GM04504 (cell line): ENCODE results near the gene GRID1.
"Not testable (repeated sequence)": the region's sequence is repeated elsewhere in the genome, so short reads cannot be mapped to it uniquely, and the experiment has no call there.

Experiments
- DNase-seq: peaks from one replicate; pipeline ENCODE4 v3.0.0-alpha.2; 2012; ENCODE audit warnings: low read depth

GRID1 gene

DNA sequence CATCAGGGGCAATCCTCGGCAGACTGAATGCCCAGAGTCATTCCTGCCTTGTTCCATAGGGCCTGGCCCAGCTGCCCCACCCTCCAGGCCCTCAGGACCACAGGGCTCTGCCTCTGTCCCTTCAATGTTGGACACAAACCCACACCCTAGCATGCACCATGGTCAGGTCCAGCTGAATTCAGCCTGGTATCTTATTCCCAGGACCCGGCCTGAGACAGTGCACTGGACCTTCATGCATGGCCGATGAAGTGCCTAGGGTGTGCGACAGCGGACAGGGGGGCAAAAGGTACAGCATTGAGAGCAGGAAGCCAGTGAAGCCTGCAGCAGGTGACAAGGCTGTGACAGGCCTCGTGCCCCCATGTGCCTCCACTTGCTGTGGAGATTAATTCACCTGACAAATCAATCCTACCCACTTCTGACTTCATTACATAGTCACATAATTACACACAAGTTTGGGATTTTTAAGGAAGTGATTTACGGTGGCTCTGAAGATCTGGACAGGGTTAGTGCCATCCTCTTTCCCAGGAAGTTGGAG, 261.9 kb downstream of the GRID1 start:
- no peak for DNase-seq

DNA sequence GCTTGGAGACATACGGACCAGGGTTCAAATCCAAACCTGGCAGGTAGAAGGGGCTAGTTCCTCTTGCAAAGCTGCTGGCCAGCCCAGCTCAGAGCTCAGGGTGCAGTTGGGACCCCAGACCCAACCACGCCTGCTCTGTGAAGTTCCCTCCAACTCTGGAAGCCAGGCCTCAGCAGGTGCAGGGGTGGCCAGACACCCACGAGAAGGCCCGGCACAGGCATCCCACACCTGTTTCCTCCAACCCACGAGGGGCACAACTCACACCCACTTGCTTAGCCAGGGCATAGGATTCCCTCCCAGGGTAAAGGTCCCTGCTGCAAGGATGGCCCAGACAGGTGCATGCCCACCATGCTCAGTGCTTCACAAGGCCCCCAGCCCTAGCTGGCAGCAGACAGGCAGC, 262.4 kb downstream of the GRID1 start:
- no peak for DNase-seq

DNA sequence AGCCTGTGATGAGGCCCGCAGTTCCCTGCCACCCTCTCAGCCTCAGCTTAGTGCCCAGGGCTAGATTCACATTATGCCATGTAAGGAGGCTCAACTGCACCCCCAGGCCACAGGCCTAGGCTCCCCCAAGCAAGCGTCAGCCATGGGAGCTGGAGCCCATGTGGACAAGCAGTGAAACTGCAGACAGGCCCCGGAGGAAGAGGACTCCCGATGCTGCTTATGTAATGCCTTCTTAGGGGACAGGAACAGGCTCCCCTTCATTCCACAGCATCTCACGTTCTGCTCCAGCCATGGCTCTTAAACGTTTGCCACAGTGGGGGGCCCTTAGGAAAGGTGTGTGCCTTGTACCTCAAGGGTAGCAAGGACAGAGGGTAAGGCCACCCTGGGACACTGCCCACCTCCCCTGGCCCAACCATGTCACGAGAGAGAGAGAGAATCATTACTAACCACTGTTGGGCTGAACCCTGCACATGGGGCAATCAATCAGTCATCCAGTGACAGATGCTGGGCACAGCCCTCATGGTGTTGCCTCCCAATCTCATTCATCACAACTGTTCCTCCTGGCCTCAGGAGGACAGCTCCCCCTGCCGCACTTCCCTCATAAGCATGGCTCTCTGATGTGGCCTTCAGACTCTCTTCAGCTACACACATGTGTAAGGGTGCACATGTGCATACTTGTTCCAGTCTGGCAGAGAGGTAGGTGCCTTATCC, 263.0 kb downstream of the GRID1 start:
- no peak for DNase-seq

DNA sequence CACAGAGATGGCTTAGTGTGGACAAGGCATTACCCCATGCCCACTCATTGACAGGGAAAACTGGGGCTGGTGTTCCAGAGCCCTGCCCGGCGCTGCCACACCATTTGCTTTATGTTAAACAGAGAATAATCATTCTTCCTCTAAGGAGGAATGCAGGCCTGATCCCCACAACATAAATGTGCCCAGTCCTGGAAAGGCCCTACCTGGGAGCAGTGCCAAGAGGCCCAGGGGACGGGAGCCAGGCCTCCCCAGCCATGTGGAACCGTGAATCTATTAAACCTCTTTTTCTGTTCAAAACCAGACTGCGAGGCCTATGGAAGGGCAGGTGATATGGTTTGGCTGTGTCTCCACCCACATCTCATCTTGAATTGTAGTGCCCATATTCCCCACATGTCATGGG, 264.1 kb downstream of the GRID1 start:
- no peak for DNase-seq

GRCh38 chr10:86102031-86102430, 264.6 kb downstream of the GRID1 start:
- no peak for DNase-seq

DNA sequence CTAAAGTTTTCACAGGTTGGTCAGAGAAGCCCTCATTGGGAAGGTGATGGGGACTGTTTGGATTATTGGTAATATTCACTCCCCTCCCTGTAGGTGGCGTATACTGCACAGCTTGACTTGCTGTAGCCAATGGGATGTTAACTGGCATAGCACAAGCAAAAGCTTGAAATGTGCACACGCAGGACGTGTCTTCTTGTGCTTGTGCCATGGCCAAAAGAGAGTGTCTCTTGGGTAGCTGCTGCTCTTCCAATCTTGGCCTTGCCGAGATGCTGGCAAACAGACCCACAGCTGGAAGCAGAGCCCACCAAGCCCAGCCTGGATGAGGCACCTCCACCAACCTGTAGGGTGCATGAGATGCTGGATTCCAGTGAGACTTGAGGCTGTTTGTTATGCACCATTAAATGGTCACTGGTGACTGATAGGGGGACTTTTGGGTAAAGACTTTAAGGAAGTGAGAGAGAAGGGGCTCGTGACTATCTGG, 266.0 kb downstream of the GRID1 start:
- no peak for DNase-seq

DNA sequence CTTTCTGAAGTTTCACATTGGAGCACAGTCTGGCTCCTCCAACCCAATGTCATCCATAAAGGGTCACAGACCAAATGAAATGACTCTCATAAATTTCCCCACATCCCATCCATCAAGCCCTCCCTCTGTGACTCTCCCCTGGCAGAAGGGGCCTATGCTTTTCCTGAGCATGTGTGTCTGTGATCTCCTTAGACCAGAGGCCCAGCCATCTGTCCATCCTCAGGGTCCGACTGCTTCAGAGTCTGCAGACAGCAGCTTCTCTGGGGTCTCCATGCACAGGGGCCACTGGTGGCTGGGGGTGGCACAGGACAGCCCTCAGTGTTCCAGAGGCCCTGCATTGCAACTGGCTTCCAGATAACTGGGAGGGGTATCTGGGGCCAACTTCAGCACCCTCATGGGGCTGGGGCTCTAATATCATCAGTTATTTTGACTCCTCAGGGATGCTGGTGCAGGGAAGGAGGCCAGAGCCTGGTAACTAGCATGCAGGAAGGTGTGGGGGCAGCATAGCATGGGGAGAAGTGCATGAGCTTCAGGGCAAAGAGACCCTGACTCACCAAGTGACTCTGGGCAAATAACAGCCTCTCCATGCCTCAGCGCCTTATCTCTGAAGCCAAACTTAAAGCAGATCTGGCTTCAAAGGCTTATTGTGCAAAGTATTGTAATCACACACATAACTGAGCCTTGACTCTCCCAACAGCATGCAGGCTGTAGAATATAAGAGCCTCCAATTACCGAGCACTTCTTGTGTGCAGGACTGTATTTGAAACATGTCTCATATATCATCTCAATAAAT, 266.9 kb downstream of the GRID1 start:
- no peak for DNase-seq

DNA sequence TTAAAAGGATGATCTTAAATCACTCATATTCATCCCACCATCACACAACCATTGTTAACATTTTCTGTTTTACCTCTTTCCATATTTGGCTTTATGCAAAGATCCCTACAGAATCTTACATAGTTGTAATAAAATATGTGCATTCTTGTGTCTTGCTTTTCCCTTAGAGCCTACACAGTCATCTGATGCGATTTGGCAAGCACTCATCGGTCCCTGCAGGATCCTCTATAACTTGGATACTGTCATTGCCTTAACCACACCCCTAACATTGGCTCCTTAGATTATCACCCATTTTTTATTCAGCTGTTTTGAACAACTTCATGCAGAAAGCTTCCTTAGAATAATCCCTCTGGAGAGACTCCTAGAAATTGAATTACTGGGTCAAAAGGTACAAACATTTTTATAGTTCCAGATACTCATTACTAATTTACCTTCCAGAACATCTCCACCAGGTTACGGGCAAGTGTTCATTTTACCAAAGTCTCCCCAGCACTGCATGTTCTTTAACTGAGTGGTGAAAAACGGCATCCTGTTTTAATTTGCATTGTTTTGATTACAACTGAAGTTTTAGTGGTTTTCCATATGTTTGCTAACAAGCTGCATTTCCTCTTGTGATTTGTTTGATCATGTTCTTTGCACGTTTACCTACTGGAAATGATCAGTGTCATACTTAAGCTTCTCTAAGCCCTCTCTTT, 268.3 kb downstream of the GRID1 start:
- DNase-seq: no peak

DNA sequence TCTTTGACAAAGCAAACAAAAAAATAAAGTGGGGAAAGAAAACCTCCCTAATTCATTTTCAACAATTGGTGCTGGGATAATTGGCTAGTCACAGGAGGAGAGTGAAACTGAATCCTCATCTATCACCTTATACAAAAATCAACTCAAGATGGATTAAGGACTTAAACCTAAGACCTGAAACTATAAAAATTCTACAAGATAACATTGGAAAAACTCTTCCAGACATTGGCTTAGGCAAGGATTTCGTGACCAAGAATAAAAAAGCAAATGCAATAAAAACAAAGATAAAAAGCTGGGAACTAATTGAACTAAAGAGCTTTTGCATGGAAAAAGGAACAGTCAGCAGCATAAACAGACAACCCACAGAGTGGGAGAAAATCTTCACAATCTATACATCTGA, 271.5 kb downstream of the GRID1 start:
- not testable (repeated sequence) for DNase-seq

GRCh38 chr10:86092311-86092710, 274.3 kb downstream of the GRID1 start:
- not testable (repeated sequence) for DNase-seq

GRCh38 chr10:86091216-86091615, 275.4 kb downstream of the GRID1 start:
- DNase-seq: no peak

- no peak for DNase-seq
These were observed 275.8 kb downstream of the GRID1 start for GRCh38 chr10:86090807-86091206.

- no peak for DNase-seq
These were observed 278.9 kb downstream of the GRID1 start for GRCh38 chr10:86087716-86088115.

GRCh38 chr10:86086418-86086817, 280.2 kb downstream of the GRID1 start:
- DNase-seq: no peak

- no peak for DNase-seq
These were observed 280.9 kb downstream of the GRID1 start for GRCh38 chr10:86085686-86086085.

- no peak for DNase-seq
These were observed 281.5 kb downstream of the GRID1 start for GRCh38 chr10:86085136-86085535.

DNA sequence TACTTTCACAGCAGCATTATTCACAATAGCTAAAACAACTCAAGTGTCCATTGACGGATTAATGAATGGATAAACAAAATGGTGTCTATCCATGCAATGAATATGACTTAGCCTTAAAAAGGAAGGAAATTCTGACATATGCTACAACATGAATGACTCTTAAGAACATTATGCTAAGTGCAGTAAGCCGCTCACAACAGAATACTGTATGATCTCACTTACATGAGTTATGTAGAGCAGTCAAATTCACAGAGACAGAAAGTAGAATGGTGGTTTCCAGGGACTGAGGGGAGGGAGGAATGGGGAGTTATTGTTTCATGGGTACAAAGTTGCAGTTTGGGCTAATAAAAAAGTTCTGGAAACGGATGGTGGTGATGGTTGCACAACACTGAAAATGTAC, 282.0 kb downstream of the GRID1 start:
- DNase-seq: no peak

- no peak for DNase-seq
These were observed 282.9 kb downstream of the GRID1 start for GRCh38 chr10:86083664-86084175.

- DNase-seq: no peak
These were observed 283.4 kb downstream of the GRID1 start for GRCh38 chr10:86083206-86083605.

DNA sequence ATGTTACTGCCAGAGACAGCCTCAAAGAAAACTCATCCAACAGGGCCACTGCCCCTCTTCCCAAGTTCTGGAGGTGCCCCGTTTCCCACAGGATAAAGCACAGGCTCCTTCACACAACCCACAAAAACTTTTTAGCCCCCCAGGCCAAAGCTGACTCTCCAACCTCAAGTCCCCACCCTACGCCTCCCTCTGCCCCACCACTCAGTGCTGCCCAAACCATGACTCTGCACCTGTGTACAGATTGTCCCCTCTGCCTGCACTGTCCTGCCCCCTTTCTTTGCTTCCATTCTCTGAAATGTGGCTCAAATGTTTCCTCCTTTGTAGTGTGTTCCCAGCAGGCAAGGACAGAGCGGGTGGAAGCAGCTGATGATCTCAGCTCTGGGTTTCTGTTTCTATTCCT, 284.0 kb downstream of the GRID1 start:
- no peak for DNase-seq

GRCh38 chr10:86079088-86079487, 287.5 kb downstream of the GRID1 start:
- DNase-seq: no peak

GRCh38 chr10:86078639-86079035, 288.0 kb downstream of the GRID1 start:
- no peak for DNase-seq
